OCI-LY7 (cell line): ENCODE data around the gene LAMB3. TPM values are rescaled to one million over a fixed set of nuclear protein-coding genes. Genes with fewer than 3 reads are reported as not detected.

ENCODE experiments used
- BruUV-seq: library from RNA; stranded (reverse); fragments of 400-500 nt; replicated peaks from 2 replicates; lab custom pipeline; 2021; lab: Mats Ljungman, UMichigan
- CTCF ChIA-PET: fragments of 300-600 bp; sonication (Branson Sonifier 250); formaldehyde crosslinking; loops from one replicate; lab custom pipeline; 2022; ENCODE audit warnings: antibody characterized with exemption; ENCODE audit not compliant: unreplicated experiment; lab: Charles Lee
- POLR2A ChIA-PET: fragments of 300-600 bp; sonication (Branson Sonifier 250); formaldehyde crosslinking; loops from one replicate; lab custom pipeline; 2022; ENCODE audit warnings: antibody characterized with exemption; lab: Charles Lee
- DNase-seq: peaks from one replicate; pipeline ENCODE4 v3.0.0-alpha.2; 2015; ENCODE audit warnings: low spot score
- H2AFZ ChIP-seq: fragments of 200-600 bp; sonication (generic), shearing (Covaris generic); 2 replicates; pipeline ENCODE4 v1.6.1; 2014; ENCODE audit warnings: mild to moderate bottlenecking, antibody characterized with exemption, low read length, moderate library complexity
- H3K27ac ChIP-seq: fragments of 200-600 bp; sonication (generic); 2 replicates; pipeline ENCODE4 v1.5.1; 2014; ENCODE audit warnings: mixed run types, low read depth, mild to moderate bottlenecking, moderate library complexity, low read length, inconsistent platforms; ENCODE audit not compliant: poor library complexity, severe bottlenecking
- H3K36me3 ChIP-seq: fragments of 200-600 bp; sonication (generic); 2 replicates; pipeline ENCODE4 v1.6.1; 2014; ENCODE audit warnings: mild to moderate bottlenecking, antibody characterized with exemption, low read length, moderate library complexity, mixed read lengths; ENCODE audit not compliant: insufficient read depth
- H3K4me1 ChIP-seq: fragments of 200-600 bp; sonication (generic); 2 replicates; pipeline ENCODE4 v1.5.1; 2014; ENCODE audit warnings: mild to moderate bottlenecking, low read length; ENCODE audit not compliant: insufficient read depth, poor library complexity, severe bottlenecking
- H3K4me2 ChIP-seq: fragments of 200-600 bp; sonication (generic); 2 replicates; pipeline ENCODE4 v1.6.1; 2014; ENCODE audit warnings: mild to moderate bottlenecking, low read length
- H3K4me3 ChIP-seq: fragments of 200-600 bp; sonication (generic); 2 replicates; pipeline ENCODE4 v1.5.1; 2014; ENCODE audit warnings: mild to moderate bottlenecking, low read depth, low read length; ENCODE audit not compliant: poor library complexity, severe bottlenecking
- H3K79me2 ChIP-seq: fragments of 200-600 bp; sonication (generic); 2 replicates; pipeline ENCODE4 v1.6.1; 2016; ENCODE audit warnings: low read depth, mild to moderate bottlenecking, low read length, moderate library complexity, mixed read lengths; ENCODE audit not compliant: insufficient read depth
- H3K9me2 ChIP-seq: fragments of 200-600 bp; sonication (generic); 2 replicates; pipeline ENCODE4 v1.6.1; 2016; ENCODE audit warnings: mild to moderate bottlenecking, low read length, mixed read lengths; ENCODE audit not compliant: insufficient read depth
- H3K9me3 ChIP-seq: fragments of 200-600 bp; sonication (generic); 2 replicates; pipeline ENCODE4 v1.6.1; 2014; ENCODE audit warnings: mild to moderate bottlenecking, mixed run types, low read length, mixed read lengths
- H4K20me1 ChIP-seq: fragments of 200-600 bp; sonication (generic); 2 replicates; pipeline ENCODE4 v1.6.1; 2014; ENCODE audit warnings: mild to moderate bottlenecking, antibody characterized with exemption, low read length, moderate library complexity, mixed read lengths; ENCODE audit not compliant: insufficient read depth
- CTCF ChIP-seq: fragments of 200-600 bp; sonication (generic); conservative IDR thresholded peaks from 2 replicates; pipeline ENCODE4 v1.5.1; 2014; ENCODE audit warnings: mild to moderate bottlenecking, antibody characterized with exemption, low read length, moderate library complexity, mixed read lengths
- EZH2phosphoT487 ChIP-seq: fragments of 200-600 bp; sonication (generic); IDR thresholded peaks from 2 replicates; pipeline ENCODE4 v1.6.1; 2018; ENCODE audit warnings: low read depth, borderline replicate concordance, mild to moderate bottlenecking, mixed run types, antibody characterized with exemption, low read length, moderate library complexity, mixed read lengths
- intact Hi-C: fragments of 100-400 bp; cut with micrococcal nuclease; formaldehyde crosslinking; loops from one replicate; pipeline ENCODE4 v1.10.0; 2022; ENCODE audit not compliant: unreplicated experiment
- total RNA-seq, 2 experiments: library from RNA; depleted of rRNA in 1 of 2; stranded (reverse); fragments of >200 nt in 1 of 2; shearing (Covaris generic) in 1 of 2; gene quantifications; 2 replicates each; pipeline ENCODE4 v1.2.3, GENCODE V29; 2014 to 2022

The LAMB3 gene
- total RNA-seq, 2 experiments from 2014 or later: 0.41 to 0.46 TPM

GRCh38 chr1:209629621-209630382 lies 22.4 kb downstream of the LAMB3 start:
- intact Hi-C loops: loop anchor here (5.0 kb wide), 1 partner anchor 53 kb away; no protein-coding TSS in a partner anchor

GRCh38 chr1:209628618-209629299 lies 23.5 kb downstream of the LAMB3 start:
- TF ChIP-seq EZH2phosphoT487 (no peak), CTCF (no peak)
- DNase-seq: no peak
- H3K9me3 ChIP-seq: no peaks in the 10 kb centered on the region
- no peaks in the 10 kb centered on the region for H3K4me1 ChIP-seq
- intact Hi-C loops: loop anchor here (5.0 kb wide), 1 partner anchor 51 kb away; no protein-coding TSS in a partner anchor
- no peak overlapping the region for H3K27ac ChIP-seq
- H3K9me2 ChIP-seq: no peaks in the 10 kb centered on the region
- H3K36me3 ChIP-seq: no peaks in the 10 kb centered on the region
- no TSS peak for BruUV-seq
- CTCF ChIA-PET: no interaction called here
- no peak overlapping the region for H3K4me3 ChIP-seq
- no peak overlapping the region for H2AFZ ChIP-seq
- POLR2A ChIA-PET: no interaction called here
- no peak overlapping the region for H3K4me2 ChIP-seq
- H3K79me2 ChIP-seq: no peaks in the 10 kb centered on the region
- H4K20me1 ChIP-seq: no peaks in the 10 kb centered on the region

More at GRCh38 chr1:209629621-209630382, 22.4 kb downstream of the LAMB3 start:
- Histone ChIP-seq H4K20me1 (no peaks in the 10 kb centered on the region), H3K79me2 (no peaks in the 10 kb centered on the region), H3K4me1 (no peaks in the 10 kb centered on the region), H3K27ac (no peak overlapping the region), H3K4me2 (no peak overlapping the region), H3K36me3 (no peaks in the 10 kb centered on the region), H3K4me3 (no peak overlapping the region), H2AFZ (no peak overlapping the region), H3K9me3 (no peaks in the 10 kb centered on the region), H3K9me2 (no peaks in the 10 kb centered on the region)
- no TSS peak for BruUV-seq
- ChIA-PET CTCF (interaction anchor here (0.8 kb wide), 1 partner anchor 53 kb away, joined by 3 read pairs; no protein-coding TSS in a partner anchor), POLR2A (no interaction called here)
- TF ChIP-seq CTCF (no peak), EZH2phosphoT487 (no peak)
- no peak for DNase-seq
